ENCODE measurements around the gene MAP3K4.

- TF ChIP-seq CTCF (IDR thresholded peaks at IDR 0.05) = no peak
- TF ChIP-seq EP300 (IDR thresholded peaks at IDR 0.05; ENCODE audit: low read depth) = no peak
- no peak for TF ChIP-seq POLR2A (IDR thresholded peaks at IDR 0.05)
Measured at GRCh38 chr6:161080263-161080970, 88.8 kb downstream of the MAP3K4 start.
